Measurements from ENCODE around the gene SLC6A20.

Gene SLC6A20

GRCh38 chr3:45802146-45802545, 5.8 kb upstream of the SLC6A20 start:
- DNase-seq (ENCODE audit: low spot score) = no peak

GRCh38 chr3:45800611-45801010, 4.3 kb upstream of the SLC6A20 start:
- DNase-seq (ENCODE audit: low spot score) = no peak

GRCh38 chr3:45799586-45799985, 3.2 kb upstream of the SLC6A20 start:
- DNase-seq (ENCODE audit: low spot score) = no peak

DNA sequence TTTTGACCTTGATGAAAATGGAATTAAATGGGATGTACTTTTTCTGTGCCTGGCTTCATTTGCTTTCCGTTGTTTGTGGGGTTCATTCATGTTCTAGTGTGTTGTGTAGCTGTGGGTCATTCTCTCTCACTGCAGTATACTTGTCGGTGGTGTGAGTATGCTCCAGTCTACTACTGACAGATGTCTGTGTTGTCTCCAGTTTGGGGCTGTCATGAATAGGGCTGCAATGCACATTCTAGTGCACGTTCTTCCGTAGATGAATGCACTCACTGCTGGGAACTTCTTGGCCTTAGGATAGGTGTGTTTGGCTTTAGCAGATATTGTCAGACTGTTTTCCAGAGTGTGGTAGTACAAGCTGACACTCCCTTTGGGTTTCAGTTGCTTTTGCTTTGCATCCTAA, 1.7 kb upstream of the SLC6A20 start:
- DNase-seq (ENCODE audit: low spot score) = no peak

- DNase-seq (ENCODE audit: low spot score) = no peak
These were observed 734 bp upstream of the SLC6A20 start for GRCh38 chr3:45796902-45797637.

- DNase-seq (ENCODE audit: low spot score) = no peak
These were observed 841 bp downstream of the SLC6A20 start for GRCh38 chr3:45795509-45795881.

DNA sequence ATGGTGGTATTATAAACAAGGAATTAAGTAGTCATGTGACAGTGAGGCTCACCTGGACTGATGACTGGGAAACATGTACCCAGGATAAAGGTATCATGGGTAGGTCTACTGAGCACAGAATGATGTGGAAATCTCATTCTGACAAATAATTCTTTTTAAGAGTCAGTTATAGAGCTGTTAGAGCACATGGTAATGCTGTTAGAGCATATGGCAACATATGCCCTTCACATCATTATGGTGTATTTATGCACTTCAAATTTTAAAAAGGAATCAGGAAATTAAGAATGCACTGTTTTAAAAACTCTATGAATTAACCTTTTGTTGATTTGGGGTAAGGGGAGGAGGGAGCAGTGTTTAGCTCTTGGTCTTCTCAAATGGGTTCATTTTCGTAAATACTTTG, 1.7 kb downstream of the SLC6A20 start:
- no peak for DNase-seq (ENCODE audit: low spot score)

GRCh38 chr3:45794177-45794560, 2.2 kb downstream of the SLC6A20 start:
- DNase-seq (ENCODE audit: low spot score) = no peak

GRCh38 chr3:45793482-45794176, 2.7 kb downstream of the SLC6A20 start:
- no peak for DNase-seq (ENCODE audit: low spot score)

GRCh38 chr3:45792516-45793172, 3.7 kb downstream of the SLC6A20 start:
- DNase-seq (ENCODE audit: low spot score) = no peak

GRCh38 chr3:45792036-45792435, 4.3 kb downstream of the SLC6A20 start:
- no peak for DNase-seq (ENCODE audit: low spot score)

DNA sequence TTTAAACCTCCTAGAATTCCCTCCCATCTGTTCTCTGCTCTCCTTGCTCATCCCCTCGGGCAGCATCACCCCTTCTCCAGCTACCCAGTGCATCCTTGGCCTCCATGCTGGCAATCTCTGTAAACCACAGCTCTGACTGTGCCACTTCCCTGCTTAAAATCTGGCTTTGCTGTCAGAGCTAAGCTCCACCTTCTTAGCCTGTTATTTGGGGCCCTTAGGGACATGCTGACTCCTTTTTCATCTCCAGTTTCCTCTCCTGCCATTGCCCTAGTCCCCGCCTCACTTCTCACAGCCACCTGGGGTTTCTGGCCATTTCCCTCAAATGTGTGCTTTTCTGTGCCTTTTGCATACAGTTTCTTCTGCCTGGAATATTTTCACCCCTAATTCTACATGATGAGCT, 5.7 kb downstream of the SLC6A20 start:
- no peak for DNase-seq (ENCODE audit: low spot score)

DNA sequence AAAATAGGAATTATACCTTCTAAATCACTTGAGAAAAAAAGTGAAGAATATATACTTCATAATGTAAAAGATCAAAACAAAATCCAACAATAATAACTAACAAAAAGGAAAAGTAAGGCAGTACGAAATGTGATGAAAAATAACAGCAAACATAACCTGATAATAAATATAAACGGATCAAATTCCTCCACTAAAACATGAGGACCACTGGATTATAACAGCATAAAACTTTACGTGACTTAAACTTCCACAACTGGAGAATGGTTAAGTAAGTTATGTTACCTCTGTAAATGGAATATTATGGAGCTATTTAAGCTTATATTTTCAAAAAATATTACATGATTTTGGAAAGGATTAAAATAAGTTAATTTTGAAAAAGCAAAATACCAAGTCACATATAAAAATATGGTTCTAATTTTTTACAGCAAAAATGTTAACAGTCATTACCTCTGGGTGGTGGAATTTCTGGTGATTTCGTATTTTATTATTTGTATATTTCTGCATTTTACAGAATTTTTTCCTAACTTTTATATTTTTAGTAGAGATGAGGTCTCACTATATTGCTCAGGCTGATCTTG, 7.0 kb downstream of the SLC6A20 start:
- no peak for DNase-seq (ENCODE audit: low spot score)

- no peak for DNase-seq (ENCODE audit: low spot score)
These were observed 8.8 kb downstream of the SLC6A20 start for GRCh38 chr3:45787551-45787950.

GRCh38 chr3:45786801-45787495, 9.4 kb downstream of the SLC6A20 start:
- no peak for DNase-seq (ENCODE audit: low spot score)

DNA sequence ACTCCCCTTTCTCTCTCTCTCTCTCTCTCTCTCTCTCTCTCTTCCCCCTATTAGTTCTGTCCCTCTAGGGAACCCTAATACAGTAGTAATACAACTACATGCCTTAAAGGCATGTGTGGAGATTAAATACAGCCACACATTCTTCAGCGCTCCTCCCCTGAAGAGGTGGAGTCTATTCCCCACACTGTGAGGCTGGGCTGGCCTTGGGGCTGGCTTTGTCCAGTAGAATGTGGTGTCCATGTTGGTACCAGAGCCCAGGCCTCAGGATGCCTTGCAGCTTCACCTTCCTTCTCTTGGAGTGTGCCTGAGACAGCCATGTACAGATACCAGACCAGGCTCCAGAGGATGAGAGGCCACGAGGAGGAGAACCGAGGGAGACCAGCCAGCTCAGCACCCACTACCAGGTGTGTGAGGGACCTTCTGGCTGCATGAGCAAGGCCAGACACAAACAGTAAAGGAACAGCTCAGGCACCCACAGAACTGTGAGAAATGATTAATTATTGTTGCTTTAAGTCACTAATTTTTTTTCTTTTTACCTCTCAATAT, 10.7 kb downstream of the SLC6A20 start:
- no peak for DNase-seq (ENCODE audit: low spot score)

DNA sequence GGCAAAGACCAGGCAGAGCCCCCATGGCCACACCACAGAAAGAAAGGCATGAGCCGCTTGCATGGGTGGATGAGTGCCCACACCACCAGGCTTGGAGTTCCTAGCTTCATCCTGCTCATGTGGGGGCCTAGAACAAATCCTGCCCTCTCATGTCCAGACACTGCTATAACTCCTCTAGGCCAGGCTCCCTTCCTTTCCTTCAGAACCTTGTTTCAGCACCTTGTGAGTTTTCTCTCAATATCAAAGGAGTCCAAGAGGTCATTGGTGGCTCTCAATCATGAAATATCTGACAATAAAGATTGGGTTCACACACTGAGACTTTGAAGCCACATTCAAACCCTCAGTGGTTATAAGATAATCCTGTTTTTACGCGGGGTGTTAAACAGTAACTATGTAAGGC, 12.7 kb downstream of the SLC6A20 start:
- DNase-seq (ENCODE audit: low spot score) = no peak

DNA sequence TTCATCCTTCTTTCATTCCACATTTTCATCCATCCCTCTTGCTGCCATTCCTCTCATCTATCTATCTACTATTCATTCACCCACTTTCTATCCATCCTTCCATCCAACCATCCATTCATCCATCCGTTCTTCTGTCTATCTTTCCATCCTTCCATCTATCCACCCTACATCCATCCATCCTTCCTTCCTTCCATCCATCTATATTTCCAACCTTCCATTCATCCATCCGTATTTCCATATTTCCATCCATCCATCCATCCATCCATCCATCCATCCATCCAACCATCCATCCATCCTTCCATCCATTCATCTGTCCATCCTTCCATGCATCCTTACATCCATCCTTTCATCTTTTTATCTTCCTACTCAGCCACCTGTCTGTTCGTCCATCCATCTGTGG, 14.0 kb downstream of the SLC6A20 start:
- no peak for DNase-seq (ENCODE audit: low spot score)

- no peak for DNase-seq (ENCODE audit: low spot score)
These were observed 14.5 kb downstream of the SLC6A20 start for GRCh38 chr3:45781841-45782240.

DNA sequence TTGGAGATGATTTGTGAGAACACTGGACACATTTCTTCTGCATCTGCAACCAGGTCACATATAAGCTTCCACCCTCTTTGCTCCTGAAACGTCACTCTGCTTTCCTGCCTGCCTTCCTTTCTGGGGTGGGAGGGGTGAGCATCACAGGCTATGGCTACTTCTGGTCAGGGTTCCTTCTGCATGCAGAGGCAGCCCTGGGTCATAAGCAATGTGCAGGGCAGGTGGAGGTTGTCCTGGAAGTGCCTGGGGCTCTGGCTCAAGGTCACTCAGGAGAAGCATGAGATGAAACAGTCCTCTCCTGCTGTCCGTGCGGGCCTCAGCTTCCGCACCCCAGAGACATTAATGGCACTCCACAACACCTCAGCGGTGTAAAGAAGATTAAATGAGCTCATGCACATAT, 15.1 kb downstream of the SLC6A20 start:
- no peak for DNase-seq (ENCODE audit: low spot score)

GRCh38 chr3:45779746-45780735, 16.3 kb downstream of the SLC6A20 start:
- no peak for DNase-seq (ENCODE audit: low spot score)
